ENCODE results near the gene POFUT2.

POFUT2 gene

GRCh38 chr21:45249626-45250025 is 38.1 kb downstream of the POFUT2 start:
- Histone ChIP-seq H3K4me1 (ENCODE audit: low read depth, poor library complexity, severe bottlenecking) (no peaks in the 10 kb centered on the region), H3K27me3 (ENCODE audit: insufficient read depth, low read depth) (peaks cover 4% of the 10 kb centered on the region), H3K79me2 (ENCODE audit: insufficient read depth, low read depth) (no peaks in the 10 kb centered on the region), H3K4me2 (no peak overlapping the region), H3K4me3 (IDR thresholded peaks at IDR 0.05; ENCODE audit: insufficient read depth, low read depth, low read length) (no peak overlapping the region), H3K27ac (no peak overlapping the region), H4K20me1 (ENCODE audit: insufficient read depth) (no peaks in the 10 kb centered on the region), H3K36me3 (ENCODE audit: insufficient read depth) (no peaks in the 10 kb centered on the region), H2AFZ (ENCODE audit: low read depth) (no peak overlapping the region), H3K9ac (no peak overlapping the region)
- TF ChIP-seq CTCF (conservative IDR thresholded peaks at IDR 0.05; ENCODE audit: low read depth, low read length): no peak

- Histone ChIP-seq H3K4me1 (ENCODE audit: low read depth, poor library complexity, severe bottlenecking) (no peaks in the 10 kb centered on the region), H3K27me3 (ENCODE audit: insufficient read depth, low read depth) (peaks cover 8% of the 10 kb centered on the region), H4K20me1 (ENCODE audit: insufficient read depth) (no peaks in the 10 kb centered on the region), H3K27ac (no peak overlapping the region), H3K9ac (no peak overlapping the region), H3K79me2 (ENCODE audit: insufficient read depth, low read depth) (no peaks in the 10 kb centered on the region), H3K4me3 (IDR thresholded peaks at IDR 0.05; ENCODE audit: insufficient read depth, low read depth, low read length) (no peak overlapping the region), H3K36me3 (ENCODE audit: insufficient read depth) (no peaks in the 10 kb centered on the region), H3K4me2 (no peak overlapping the region), H2AFZ (ENCODE audit: low read depth) (no peak overlapping the region)
- TF ChIP-seq CTCF (conservative IDR thresholded peaks at IDR 0.05; ENCODE audit: low read depth, low read length): no peak
Observed at GRCh38 chr21:45248893-45249381, 38.8 kb downstream of the POFUT2 start.

GRCh38 chr21:45248301-45248892 is 39.3 kb downstream of the POFUT2 start:
- Histone ChIP-seq H3K27ac (no peak overlapping the region), H3K4me2 (no peak overlapping the region), H2AFZ (ENCODE audit: low read depth) (no peak overlapping the region), H3K36me3 (ENCODE audit: insufficient read depth) (no peaks in the 10 kb centered on the region), H3K9ac (no peak overlapping the region), H3K79me2 (ENCODE audit: insufficient read depth, low read depth) (no peaks in the 10 kb centered on the region), H3K4me1 (ENCODE audit: low read depth, poor library complexity, severe bottlenecking) (no peaks in the 10 kb centered on the region), H3K4me3 (IDR thresholded peaks at IDR 0.05; ENCODE audit: insufficient read depth, low read depth, low read length) (no peak overlapping the region), H3K27me3 (ENCODE audit: insufficient read depth, low read depth) (peaks cover 13% of the 10 kb centered on the region), H4K20me1 (ENCODE audit: insufficient read depth) (no peaks in the 10 kb centered on the region)
- TF ChIP-seq CTCF (conservative IDR thresholded peaks at IDR 0.05; ENCODE audit: low read depth, low read length): no peak

GRCh38 chr21:45246386-45247320 is 41.0 kb downstream of the POFUT2 start:
- H3K4me1 ChIP-seq (ENCODE audit: low read depth, poor library complexity, severe bottlenecking): no peaks in the 10 kb centered on the region
- no peaks in the 10 kb centered on the region for H3K79me2 ChIP-seq (ENCODE audit: insufficient read depth, low read depth)
- H4K20me1 ChIP-seq (ENCODE audit: insufficient read depth): no peaks in the 10 kb centered on the region
- no peak overlapping the region for H3K4me2 ChIP-seq
- no peak overlapping the region for H3K27ac ChIP-seq
- TF ChIP-seq CTCF (conservative IDR thresholded peaks at IDR 0.05; ENCODE audit: low read depth, low read length): no peak
- H2AFZ ChIP-seq (ENCODE audit: low read depth): no peak overlapping the region
- peaks cover 14% of the 10 kb centered on the region for H3K27me3 ChIP-seq (ENCODE audit: insufficient read depth, low read depth)
- H3K36me3 ChIP-seq (ENCODE audit: insufficient read depth): no peaks in the 10 kb centered on the region
- H3K9ac ChIP-seq: no peak overlapping the region
- no peak overlapping the region for H3K4me3 ChIP-seq (IDR thresholded peaks at IDR 0.05; ENCODE audit: insufficient read depth, low read depth, low read length)
